Osteocyte (in vitro differentiated cells): ENCODE measurements around the gene SLC9B1. TPM values are rescaled to one million over a fixed set of nuclear protein-coding genes. Genes with fewer than 3 reads are reported as not detected.
"Not testable (repeated sequence)": the region's sequence is repeated elsewhere in the genome, so short reads cannot be mapped to it uniquely, and the experiment has no call there.

Source experiments
- DNase-seq: peaks from one replicate; pipeline ENCODE4 v3.0.0; 2021; ENCODE audit warnings: mixed read lengths; ENCODE audit not compliant: unreplicated experiment; ENCODE audit errors: extremely low spot score
- H3K27ac Mint-ChIP-seq: one replicate; pipeline ENCODE4 v1.8.0; 2021; ENCODE audit warnings: mild to moderate bottlenecking, mixed read lengths; ENCODE audit not compliant: unreplicated experiment
- H3K27me3 Mint-ChIP-seq: one replicate; pipeline ENCODE4 v1.8.0; 2021; ENCODE audit warnings: mixed read lengths; ENCODE audit not compliant: unreplicated experiment
- H3K36me3 Mint-ChIP-seq: one replicate; pipeline ENCODE4 v1.8.0; 2021; ENCODE audit warnings: mixed read lengths; ENCODE audit not compliant: unreplicated experiment
- H3K4me1 Mint-ChIP-seq: one replicate; pipeline ENCODE4 v1.8.0; 2021; ENCODE audit warnings: mixed read lengths; ENCODE audit not compliant: unreplicated experiment
- H3K4me3 Mint-ChIP-seq: one replicate; pipeline ENCODE4 v1.8.0; 2021; ENCODE audit warnings: mild to moderate bottlenecking, moderate library complexity, mixed read lengths; ENCODE audit not compliant: unreplicated experiment
- H3K9me3 Mint-ChIP-seq: one replicate; pipeline ENCODE4 v1.8.0; 2021; ENCODE audit warnings: mixed read lengths; ENCODE audit not compliant: unreplicated experiment
- CTCF ChIP-seq: fragments of 200-600 bp; sonication (generic); IDR thresholded peaks from 2 replicates; pipeline ENCODE4 v1.5.0; 2021; ENCODE audit warnings: antibody characterized with exemption, mild to moderate bottlenecking, moderate library complexity
- total RNA-seq: library from RNA; stranded (reverse); gene quantifications from 2 replicates; pipeline ENCODE4 v1.2.1, GENCODE V29; 2021

SLC9B1 gene
- total RNA-seq, 1 donor from 2014 or later: 1.8 TPM

GRCh38 chr4:102935716-102936115, 83.8 kb downstream of the SLC9B1 start:
- no peak for TF ChIP-seq CTCF
- Mint-ChIP-seq H3K9me3 (no peaks in the 10 kb centered on the region), H3K27me3 (peaks cover 45% of the 10 kb centered on the region), H3K4me1 (no peaks in the 10 kb centered on the region), H3K4me3 (no peak overlapping the region), H3K27ac (no peak overlapping the region), H3K36me3 (no peaks in the 10 kb centered on the region)
- no peak for DNase-seq

GRCh38 chr4:102919697-102920096, 99.8 kb downstream of the SLC9B1 start:
- peaks cover 12% of the 10 kb centered on the region for H3K27me3 Mint-ChIP-seq
- DNase-seq, H3K4me1 Mint-ChIP-seq, H3K36me3 Mint-ChIP-seq, H3K9me3 Mint-ChIP-seq, H3K27ac Mint-ChIP-seq, H3K4me3 Mint-ChIP-seq: not testable (repeated sequence)

- no peaks in the 10 kb centered on the region for H3K4me1 Mint-ChIP-seq
- H3K36me3 Mint-ChIP-seq: peaks cover 7% of the 10 kb centered on the region
- no peak for DNase-seq
- TF ChIP-seq CTCF: no peak
- no peak overlapping the region for H3K4me3 Mint-ChIP-seq
- peaks cover 13% of the 10 kb centered on the region for H3K9me3 Mint-ChIP-seq
- peaks cover 18% of the 10 kb centered on the region for H3K27me3 Mint-ChIP-seq
- H3K27ac Mint-ChIP-seq: no peak overlapping the region
Measured at GRCh38 chr4:102918859-102919258, 100.6 kb downstream of the SLC9B1 start.

DNA sequence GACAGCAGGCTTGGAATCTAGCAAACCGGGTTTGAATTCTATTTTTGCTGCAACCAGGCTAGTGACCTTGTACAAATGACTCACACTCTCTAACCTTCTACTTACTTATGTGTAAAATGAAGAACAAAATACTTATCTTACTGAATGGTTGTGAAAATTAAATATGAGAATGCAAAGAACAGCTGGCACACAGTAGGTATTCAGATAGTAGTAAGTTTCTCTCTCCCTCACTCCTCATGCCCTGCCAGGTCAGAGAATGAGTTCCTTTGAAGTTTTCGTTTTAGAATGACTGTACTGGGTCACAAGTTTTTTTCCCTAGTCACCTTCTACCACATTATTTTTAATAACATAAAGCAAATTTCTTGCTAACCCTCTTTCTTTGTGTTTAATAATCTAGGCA, 117.7 kb downstream of the SLC9B1 start:
- no peak for DNase-seq
- Mint-ChIP-seq H3K4me1 (no peaks in the 10 kb centered on the region), H3K27ac (no peak overlapping the region), H3K9me3 (no peaks in the 10 kb centered on the region), H3K4me3 (no peak overlapping the region), H3K27me3 (peaks cover 2% of the 10 kb centered on the region), H3K36me3 (no peaks in the 10 kb centered on the region)
- TF ChIP-seq CTCF: no peak

- H3K9me3 Mint-ChIP-seq, H3K4me1 Mint-ChIP-seq, H3K36me3 Mint-ChIP-seq, H3K4me3 Mint-ChIP-seq, H3K27ac Mint-ChIP-seq, H3K27me3 Mint-ChIP-seq, DNase-seq: not testable (repeated sequence)
Measured at GRCh38 chr4:102897610-102898009, 121.9 kb downstream of the SLC9B1 start.

DNA sequence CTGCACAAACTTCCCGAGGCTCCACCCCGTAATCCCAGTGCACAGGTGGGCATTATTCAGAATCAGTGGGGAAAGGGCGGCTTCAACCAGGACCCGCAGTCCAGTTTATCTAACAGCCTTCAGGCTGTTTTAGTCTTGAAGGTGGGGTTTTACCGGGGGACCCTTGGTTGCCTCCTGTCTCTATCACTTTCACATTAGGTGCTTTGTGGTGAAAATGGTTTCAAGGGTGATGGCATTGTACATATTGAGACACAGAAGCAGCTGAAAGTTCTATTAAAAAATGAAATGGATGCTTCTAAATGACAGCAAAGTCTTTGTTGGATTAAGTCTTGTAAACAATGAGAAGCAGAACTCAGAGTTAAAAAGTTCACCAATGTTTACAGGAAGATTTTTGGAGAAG, 123.0 kb downstream of the SLC9B1 start:
- H3K36me3 Mint-ChIP-seq, H3K27ac Mint-ChIP-seq, DNase-seq, H3K9me3 Mint-ChIP-seq, H3K27me3 Mint-ChIP-seq, H3K4me1 Mint-ChIP-seq, H3K4me3 Mint-ChIP-seq: not testable (repeated sequence)

GRCh38 chr4:102889866-102890265, 129.6 kb downstream of the SLC9B1 start:
- H3K4me3 Mint-ChIP-seq, H3K9me3 Mint-ChIP-seq, DNase-seq, H3K4me1 Mint-ChIP-seq, H3K27me3 Mint-ChIP-seq, H3K27ac Mint-ChIP-seq: not testable (repeated sequence)
- H3K36me3 Mint-ChIP-seq: peaks cover 18% of the 10 kb centered on the region

DNA sequence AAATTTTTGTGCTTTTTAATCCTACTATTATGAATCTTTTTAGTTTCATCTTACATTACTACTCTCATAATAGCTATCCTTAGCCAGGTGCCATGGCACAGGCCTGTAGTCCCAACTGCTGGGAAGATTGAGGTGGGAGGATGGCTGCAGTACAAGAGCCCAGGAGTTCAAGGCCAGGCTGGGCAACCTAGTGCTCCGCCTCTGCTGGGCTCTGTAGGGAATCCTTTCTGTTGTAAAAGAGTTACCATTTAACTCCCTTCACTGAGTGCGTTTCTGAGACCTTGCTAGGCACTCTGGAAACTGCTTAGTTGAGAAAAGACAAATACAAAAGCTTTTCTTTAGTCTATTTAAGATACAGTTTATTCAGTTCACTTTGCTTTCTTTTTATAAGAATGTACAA, 130.9 kb downstream of the SLC9B1 start:
- not testable (repeated sequence) for H3K27ac Mint-ChIP-seq, H3K4me1 Mint-ChIP-seq, H3K9me3 Mint-ChIP-seq, H3K27me3 Mint-ChIP-seq, H3K4me3 Mint-ChIP-seq, DNase-seq
- peaks cover 18% of the 10 kb centered on the region for H3K36me3 Mint-ChIP-seq
